Measurements from ENCODE around the gene EYA2.
"Not testable (repeated sequence)": the region's sequence is repeated elsewhere in the genome, so short reads cannot be mapped to it uniquely, and the experiment has no call there.

Gene EYA2

GRCh38 chr20:47191074-47191673, 296.5 kb downstream of the EYA2 start:
- DNase-seq, result no peak

- DNase-seq, result no peak
These were observed 297.3 kb downstream of the EYA2 start for GRCh38 chr20:47191956-47192355.

- no peak for DNase-seq
These were observed 300.9 kb downstream of the EYA2 start for GRCh38 chr20:47195573-47195972.

- peak; percentile 57 to 63 for DNase-seq
These were observed 301.7 kb downstream of the EYA2 start for GRCh38 chr20:47196091-47197081.

GRCh38 chr20:47198254-47198671, 303.6 kb downstream of the EYA2 start:
- DNase-seq, result no peak

GRCh38 chr20:47198996-47199552, 304.4 kb downstream of the EYA2 start:
- no peak for DNase-seq

GRCh38 chr20:47201074-47201730, 306.6 kb downstream of the EYA2 start:
- DNase-seq, result no peak

GRCh38 chr20:47202733-47203667, 308.4 kb downstream of the EYA2 start:
- DNase-seq, result no peak

GRCh38 chr20:47204008-47204849, 309.6 kb downstream of the EYA2 start:
- no peak for DNase-seq

- DNase-seq, result not testable (repeated sequence)
These were observed 310.1 kb downstream of the EYA2 start for GRCh38 chr20:47204850-47205122.

GRCh38 chr20:47205577-47206123, 311.0 kb downstream of the EYA2 start:
- DNase-seq, result peak in 1 of 2 donors; percentile 56

- DNase-seq, result not testable (repeated sequence)
These were observed 311.9 kb downstream of the EYA2 start for GRCh38 chr20:47206552-47206951.

GRCh38 chr20:47206962-47207641, 312.5 kb downstream of the EYA2 start:
- no peak for DNase-seq

- DNase-seq, result no peak
These were observed 314.0 kb downstream of the EYA2 start for GRCh38 chr20:47208534-47209174.

- no peak for DNase-seq
These were observed 315.3 kb downstream of the EYA2 start for GRCh38 chr20:47209982-47210381.

- DNase-seq, result no peak
These were observed 315.8 kb downstream of the EYA2 start for GRCh38 chr20:47210470-47210869.

- DNase-seq, result no peak
These were observed 316.4 kb downstream of the EYA2 start for GRCh38 chr20:47211036-47211435.

GRCh38 chr20:47212606-47213207, 318.1 kb downstream of the EYA2 start:
- no peak for DNase-seq

GRCh38 chr20:47213966-47214365, 319.3 kb downstream of the EYA2 start:
- no peak for DNase-seq

Data from activated CD4-positive, alpha-beta T cell treated with anti-CD3 and anti-CD28 coated beads for 4 hours (primary cell).